ENCODE data around the gene RIC8B.

DNA sequence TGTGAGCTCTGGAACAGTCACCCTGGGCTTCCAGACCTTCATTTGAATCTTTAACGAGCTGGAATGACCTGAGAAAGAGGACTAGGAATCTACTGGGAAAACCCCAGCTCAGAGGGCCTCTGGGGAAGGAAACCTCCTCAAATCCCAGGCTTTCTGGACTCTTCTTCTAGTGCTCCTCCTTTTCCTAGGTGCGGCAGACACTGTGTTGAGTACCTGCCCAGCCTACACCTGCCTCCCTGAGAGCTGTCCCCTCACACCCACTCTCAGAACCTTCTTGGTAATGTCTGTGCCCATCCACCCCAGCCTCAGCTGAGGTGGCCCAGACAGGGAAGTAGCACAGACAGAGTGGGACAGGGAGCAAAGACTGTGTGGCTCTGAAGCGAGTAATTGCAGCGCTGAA, 133.4 kb downstream of the RIC8B start:
- TF ChIP-seq POLR2A (IDR thresholded peaks at IDR 0.05) (no peak), EP300 (IDR thresholded peaks at IDR 0.05) (no peak)
- TF ChIP-seq, protein P1, sequence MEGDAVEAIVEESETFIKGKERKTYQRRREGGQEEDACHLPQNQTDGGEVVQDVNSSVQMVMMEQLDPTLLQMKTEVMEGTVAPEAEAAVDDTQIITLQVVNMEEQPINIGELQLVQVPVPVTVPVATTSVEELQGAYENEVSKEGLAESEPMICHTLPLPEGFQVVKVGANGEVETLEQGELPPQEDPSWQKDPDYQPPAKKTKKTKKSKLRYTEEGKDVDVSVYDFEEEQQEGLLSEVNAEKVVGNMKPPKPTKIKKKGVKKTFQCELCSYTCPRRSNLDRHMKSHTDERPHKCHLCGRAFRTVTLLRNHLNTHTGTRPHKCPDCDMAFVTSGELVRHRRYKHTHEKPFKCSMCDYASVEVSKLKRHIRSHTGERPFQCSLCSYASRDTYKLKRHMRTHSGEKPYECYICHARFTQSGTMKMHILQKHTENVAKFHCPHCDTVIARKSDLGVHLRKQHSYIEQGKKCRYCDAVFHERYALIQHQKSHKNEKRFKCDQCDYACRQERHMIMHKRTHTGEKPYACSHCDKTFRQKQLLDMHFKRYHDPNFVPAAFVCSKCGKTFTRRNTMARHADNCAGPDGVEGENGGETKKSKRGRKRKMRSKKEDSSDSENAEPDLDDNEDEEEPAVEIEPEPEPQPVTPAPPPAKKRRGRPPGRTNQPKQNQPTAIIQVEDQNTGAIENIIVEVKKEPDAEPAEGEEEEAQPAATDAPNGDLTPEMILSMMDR (IDR thresholded peaks at IDR 0.05) = no peak

Measured in sigmoid colon (tissue), 4 donors.